GM20000 (cell line): ENCODE measurements around the gene MIPOL1.
"Not testable (repeated sequence)": the region's sequence is repeated elsewhere in the genome, so short reads cannot be mapped to it uniquely, and the experiment has no call there.

Source experiments
- DNase-seq: peaks from one replicate; pipeline ENCODE4 v3.0.0; 2012; ENCODE audit warnings: low spot score
- CTCF ChIP-seq: IDR thresholded peaks from 2 replicates; pipeline ENCODE4 v1.5.1; 2012; ENCODE audit warnings: mild to moderate bottlenecking, control low read depth; ENCODE audit errors: extremely low read depth, missing control alignments

Gene MIPOL1

GRCh38 chr14:37223947-37224474, 26.3 kb downstream of the MIPOL1 start:
- TF ChIP-seq CTCF, result no peak
- DNase-seq, result no peak

- not testable (repeated sequence) for DNase-seq
Measured at GRCh38 chr14:37225668-37226067, 27.9 kb downstream of the MIPOL1 start.

GRCh38 chr14:37230551-37231194, 32.9 kb downstream of the MIPOL1 start:
- DNase-seq, result peak; percentile 33
- TF ChIP-seq CTCF, result peak; percentile 29

GRCh38 chr14:37232907-37233481, 35.3 kb downstream of the MIPOL1 start:
- peak; percentile 37 for TF ChIP-seq CTCF
- DNase-seq, result peak; percentile 7

- TF ChIP-seq CTCF, result no peak
- no peak for DNase-seq
Measured at GRCh38 chr14:37234222-37234621, 36.5 kb downstream of the MIPOL1 start.

GRCh38 chr14:37236044-37236443, 38.3 kb downstream of the MIPOL1 start:
- DNase-seq, result not testable (repeated sequence)

- no peak for DNase-seq
- TF ChIP-seq CTCF, result no peak
Measured at GRCh38 chr14:37237094-37237493, 39.4 kb downstream of the MIPOL1 start.

GRCh38 chr14:37237735-37238200, 40.0 kb downstream of the MIPOL1 start:
- no peak for DNase-seq
- no peak for TF ChIP-seq CTCF
